Measurements from ENCODE around the gene RRP12. TPM values are rescaled to one million over a fixed set of nuclear protein-coding genes. Genes with fewer than 3 reads are reported as not detected.

RRP12 gene
- total RNA-seq, 1 donor from 2014 or later = 6.1 TPM

GRCh38 chr10:97336942-97337831 lies 64.0 kb downstream of the RRP12 start:
- Mint-ChIP-seq H3K9me3 (no peaks in the 10 kb centered on the region), H3K27ac (no peak overlapping the region), H3K27me3 (ENCODE audit: insufficient read depth, low read depth) (peaks cover 27% of the 10 kb centered on the region), H3K4me3 (peak overlapping the region; percentile 79), H3K4me1 (peaks cover 38% of the 10 kb centered on the region), H3K36me3 (no peaks in the 10 kb centered on the region)
- Histone ChIP-seq H3F3A (ENCODE audit: low read depth) (peaks cover 61% of the 10 kb centered on the region), H3K79me2 (ENCODE audit: low read depth) (peaks cover 22% of the 10 kb centered on the region), H3K4me2 (peak overlapping the region; percentile 98), H3K27me3 (no peaks in the 10 kb centered on the region), H4K20me1 (ENCODE audit: low read depth) (peaks cover 27% of the 10 kb centered on the region), H3K9ac (no peak overlapping the region), H3K9me3 (ENCODE audit: low read depth) (no peaks in the 10 kb centered on the region), H3K4me3 (peak overlapping the region; percentile 37), H3K36me3 (no peaks in the 10 kb centered on the region), H2AFZ (replicated peaks) (no peak overlapping the region), H3K4me1 (peaks cover 46% of the 10 kb centered on the region), H3K27ac (peak overlapping the region; percentile 98)
- TF ChIP-seq EZH2 (IDR thresholded peaks at IDR 0.05) (no peak), EZH2phosphoT487 (IDR thresholded peaks at IDR 0.05) (peak; percentile 93)
- peak; percentile 94 for DNase-seq (ENCODE audit: low spot score)

- Histone ChIP-seq H2AFZ (replicated peaks) (no peak overlapping the region), H3K4me1 (peaks cover 45% of the 10 kb centered on the region), H3K9me3 (ENCODE audit: low read depth) (no peaks in the 10 kb centered on the region), H3K36me3 (no peaks in the 10 kb centered on the region), H3K9ac (no peak overlapping the region), H4K20me1 (ENCODE audit: low read depth) (peaks cover 35% of the 10 kb centered on the region), H3K27me3 (no peaks in the 10 kb centered on the region), H3K27ac (peak overlapping the region; percentile 89), H3F3A (ENCODE audit: low read depth) (peaks cover 61% of the 10 kb centered on the region), H3K4me2 (peak overlapping the region; percentile 98), H3K79me2 (ENCODE audit: low read depth) (peaks cover 29% of the 10 kb centered on the region), H3K4me3 (peak overlapping the region; percentile 37)
- TF ChIP-seq CTCF (IDR thresholded peaks at IDR 0.05) = no peak
- TF ChIP-seq EZH2 (IDR thresholded peaks at IDR 0.05) = no peak
- no peak for TF ChIP-seq EZH2phosphoT487 (IDR thresholded peaks at IDR 0.05)
- no peaks in the 10 kb centered on the region for H3K36me3 Mint-ChIP-seq
- H3K27me3 Mint-ChIP-seq (ENCODE audit: insufficient read depth, low read depth) = peaks cover 30% of the 10 kb centered on the region
- no peak overlapping the region for H3K27ac Mint-ChIP-seq
- DNase-seq (ENCODE audit: low spot score) = no peak
- no peaks in the 10 kb centered on the region for H3K9me3 Mint-ChIP-seq
- peaks cover 42% of the 10 kb centered on the region for H3K4me1 Mint-ChIP-seq
- H3K4me3 Mint-ChIP-seq = peak overlapping the region; percentile 79
Measured at GRCh38 chr10:97336446-97336845, 64.7 kb downstream of the RRP12 start.

- no peak overlapping the region for H3K27ac Mint-ChIP-seq
- H4K20me1 ChIP-seq (ENCODE audit: low read depth) = peaks cover 39% of the 10 kb centered on the region
Measured at GRCh38 chr10:97336006-97336405, 65.1 kb downstream of the RRP12 start.

More at GRCh38 chr10:97336006-97336405, 65.1 kb downstream of the RRP12 start:
- no peaks in the 10 kb centered on the region for H3K9me3 Mint-ChIP-seq
- Histone ChIP-seq H3K4me1 (peaks cover 45% of the 10 kb centered on the region), H3F3A (ENCODE audit: low read depth) (peaks cover 61% of the 10 kb centered on the region), H3K4me2 (peak overlapping the region; percentile 98), H3K27me3 (no peaks in the 10 kb centered on the region), H3K36me3 (no peaks in the 10 kb centered on the region), H3K4me3 (peak overlapping the region; percentile 37), H3K9ac (no peak overlapping the region), H2AFZ (replicated peaks) (no peak overlapping the region), H3K9me3 (ENCODE audit: low read depth) (no peaks in the 10 kb centered on the region), H3K79me2 (ENCODE audit: low read depth) (peaks cover 33% of the 10 kb centered on the region), H3K27ac (no peak overlapping the region)
- TF ChIP-seq EZH2 (IDR thresholded peaks at IDR 0.05) (no peak), EZH2phosphoT487 (IDR thresholded peaks at IDR 0.05) (no peak), CTCF (IDR thresholded peaks at IDR 0.05) (no peak)
- peaks cover 30% of the 10 kb centered on the region for H3K27me3 Mint-ChIP-seq (ENCODE audit: insufficient read depth, low read depth)
- peaks cover 3% of the 10 kb centered on the region for H3K36me3 Mint-ChIP-seq
- peak overlapping the region; percentile 79 for H3K4me3 Mint-ChIP-seq
- peaks cover 44% of the 10 kb centered on the region for H3K4me1 Mint-ChIP-seq
- no peak for DNase-seq (ENCODE audit: low spot score)

Measured in neural progenitor cell (in vitro differentiated cells).